A549 (cell line): ENCODE data around the gene VPS54.

Experiments
- CTCF ChIP-seq: fragments of >200 bp; sonication (Bioruptor Twin); formaldehyde crosslinking; IDR thresholded peaks from 3 replicates; pipeline ENCODE4 v1.5.1; 2016
- POLR2A ChIP-seq: IDR thresholded peaks from 2 replicates; pipeline ENCODE4 v1.6.1; 2012; ENCODE audit warnings: mild to moderate bottlenecking, low read length
- RCOR1 ChIP-seq: fragments of 150-350 bp; IDR thresholded peaks from 2 replicates; pipeline ENCODE4 v1.6.1; 2014; ENCODE audit warnings: antibody characterized with exemption, low read length, low read depth
- TF ChIP-seq, protein P1 (sequence below): fragments of 200-600 bp; sonication (generic); IDR thresholded peaks from 2 replicates; pipeline ENCODE4 v1.6.1; 2016; ENCODE audit warnings: antibody characterized with exemption, mild to moderate bottlenecking, moderate library complexity

DNA sequence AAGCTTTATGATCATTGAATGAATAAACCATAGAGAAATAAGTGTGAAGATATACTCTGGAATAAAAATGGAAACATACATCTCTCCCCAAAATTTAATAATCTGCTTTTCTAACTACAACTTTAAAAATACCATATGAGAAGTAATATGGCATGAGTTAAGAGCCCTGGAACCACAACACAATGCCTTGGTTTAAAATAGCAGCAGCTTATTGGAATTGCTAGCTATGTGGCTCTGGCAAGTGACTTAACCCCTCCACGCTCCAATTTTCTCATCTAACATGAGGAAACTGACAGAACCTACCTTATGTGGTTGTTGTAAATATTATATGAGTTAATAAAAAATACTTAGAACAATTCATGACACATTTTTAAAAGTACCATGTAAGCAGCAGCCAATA, 76.4 kb downstream of the VPS54 start:
- TF ChIP-seq POLR2A (no peak), CTCF (no peak), RCOR1 (no peak)
- TF ChIP-seq, protein P1, sequence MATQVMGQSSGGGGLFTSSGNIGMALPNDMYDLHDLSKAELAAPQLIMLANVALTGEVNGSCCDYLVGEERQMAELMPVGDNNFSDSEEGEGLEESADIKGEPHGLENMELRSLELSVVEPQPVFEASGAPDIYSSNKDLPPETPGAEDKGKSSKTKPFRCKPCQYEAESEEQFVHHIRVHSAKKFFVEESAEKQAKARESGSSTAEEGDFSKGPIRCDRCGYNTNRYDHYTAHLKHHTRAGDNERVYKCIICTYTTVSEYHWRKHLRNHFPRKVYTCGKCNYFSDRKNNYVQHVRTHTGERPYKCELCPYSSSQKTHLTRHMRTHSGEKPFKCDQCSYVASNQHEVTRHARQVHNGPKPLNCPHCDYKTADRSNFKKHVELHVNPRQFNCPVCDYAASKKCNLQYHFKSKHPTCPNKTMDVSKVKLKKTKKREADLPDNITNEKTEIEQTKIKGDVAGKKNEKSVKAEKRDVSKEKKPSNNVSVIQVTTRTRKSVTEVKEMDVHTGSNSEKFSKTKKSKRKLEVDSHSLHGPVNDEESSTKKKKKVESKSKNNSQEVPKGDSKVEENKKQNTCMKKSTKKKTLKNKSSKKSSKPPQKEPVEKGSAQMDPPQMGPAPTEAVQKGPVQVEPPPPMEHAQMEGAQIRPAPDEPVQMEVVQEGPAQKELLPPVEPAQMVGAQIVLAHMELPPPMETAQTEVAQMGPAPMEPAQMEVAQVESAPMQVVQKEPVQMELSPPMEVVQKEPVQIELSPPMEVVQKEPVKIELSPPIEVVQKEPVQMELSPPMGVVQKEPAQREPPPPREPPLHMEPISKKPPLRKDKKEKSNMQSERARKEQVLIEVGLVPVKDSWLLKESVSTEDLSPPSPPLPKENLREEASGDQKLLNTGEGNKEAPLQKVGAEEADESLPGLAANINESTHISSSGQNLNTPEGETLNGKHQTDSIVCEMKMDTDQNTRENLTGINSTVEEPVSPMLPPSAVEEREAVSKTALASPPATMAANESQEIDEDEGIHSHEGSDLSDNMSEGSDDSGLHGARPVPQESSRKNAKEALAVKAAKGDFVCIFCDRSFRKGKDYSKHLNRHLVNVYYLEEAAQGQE, result no peak
